Measurements from ENCODE around the gene CTH. TPM values are rescaled to one million over a fixed set of nuclear protein-coding genes. Genes with fewer than 3 reads are reported as not detected.
"Not testable (repeated sequence)": the region's sequence is repeated elsewhere in the genome, so short reads cannot be mapped to it uniquely, and the experiment has no call there.

CTH gene
- total RNA-seq, 4 donors from 2014 or later: 1.3 to 6.9 (median 2.5) TPM

DNA sequence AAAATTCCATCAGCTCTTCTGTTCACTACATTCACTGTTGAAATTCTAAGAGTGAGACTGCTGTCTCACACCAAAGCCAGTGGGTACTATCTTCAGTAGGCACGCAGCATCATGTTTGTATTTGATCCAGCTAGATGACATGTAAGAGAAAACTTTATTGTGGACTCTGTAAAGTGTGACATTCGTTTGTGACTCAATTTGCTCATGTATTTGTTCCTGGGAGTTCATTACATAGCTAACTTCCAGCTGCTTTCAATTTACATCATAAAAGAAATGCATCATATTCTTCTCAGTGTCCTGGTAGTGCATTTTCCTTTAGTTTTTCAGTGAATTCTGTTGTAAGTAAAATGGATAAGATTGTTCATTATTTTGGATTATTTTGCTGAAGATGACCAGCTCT lies 31.4 kb downstream of the CTH start:
- H3K36me3 ChIP-seq: peaks cover 0 to 16% of the 10 kb centered on the region in 2 donors

DNA sequence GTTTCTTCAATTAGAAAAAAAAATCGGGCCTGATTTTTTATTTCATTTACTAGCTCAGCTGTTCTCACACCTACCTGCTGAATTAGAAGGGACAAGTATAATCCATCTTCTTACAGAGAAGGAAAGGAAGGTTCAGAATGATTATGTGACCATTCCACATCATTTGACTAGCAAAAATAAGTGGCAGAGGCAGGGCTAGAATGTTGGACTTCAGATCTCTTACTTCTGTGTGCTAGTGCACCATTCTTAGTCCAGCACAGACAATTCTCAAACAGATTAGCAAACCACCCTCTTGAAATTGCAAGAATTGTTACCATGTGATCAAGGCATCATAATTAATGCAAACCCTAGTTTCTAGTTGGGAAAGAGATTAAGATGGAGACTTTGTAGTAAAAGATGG lies 32.7 kb downstream of the CTH start:
- DNase-seq (no peak), ATAC-seq (no peak)
- H3K27ac ChIP-seq: no peak overlapping the region
- H3K36me3 ChIP-seq: peaks cover 0 to 14% of the 10 kb centered on the region in 2 donors
- no peak overlapping the region for H3K4me3 ChIP-seq
- intact Hi-C loops (cut with DNase I; ENCODE audit: low total_unique reads) (no loop called here), in situ Hi-C loops (cut with MboI; ENCODE audit: low sequenced_read_pairs in 4 of 4) (no loop called here)
- TF ChIP-seq POLR2A (IDR thresholded peaks at IDR 0.05): no peak
- TF ChIP-seq CTCF (IDR thresholded peaks at IDR 0.05 in 4 of 5, conservative IDR thresholded peaks at IDR 0.05 in 1 of 5): no peak
- no peaks in the 10 kb centered on the region for H3K9me3 ChIP-seq
- H3K27me3 ChIP-seq: no peaks in the 10 kb centered on the region
- H3K4me1 ChIP-seq: peaks cover 0 to 4% of the 10 kb centered on the region in 2 donors

More for the DNA sequence above, 31.4 kb downstream of the CTH start:
- no peak for DNase-seq
- TF ChIP-seq POLR2A (IDR thresholded peaks at IDR 0.05) (no peak), CTCF (IDR thresholded peaks at IDR 0.05 in 4 of 5, conservative IDR thresholded peaks at IDR 0.05 in 1 of 5) (no peak)
- Histone ChIP-seq H3K9me3 (no peaks in the 10 kb centered on the region), H3K4me1 (peaks cover 0 to 4% of the 10 kb centered on the region in 2 donors), H3K27ac (no peak overlapping the region), H3K27me3 (no peaks in the 10 kb centered on the region), H3K4me3 (no peak overlapping the region)
- in situ Hi-C loops (cut with MboI; ENCODE audit: low sequenced_read_pairs in 4 of 4): no loop called here
- intact Hi-C loops (cut with DNase I; ENCODE audit: low total_unique reads): no loop called here
- ATAC-seq: no peak

- Histone ChIP-seq H3K27me3 (no peaks in the 10 kb centered on the region), H3K36me3 (no peaks in the 10 kb centered on the region), H3K9me3 (no peaks in the 10 kb centered on the region), H3K27ac (no peak overlapping the region), H3K4me3 (no peak overlapping the region), H3K4me1 (no peaks in the 10 kb centered on the region)
- DNase-seq (no peak), ATAC-seq (no peak)
- intact Hi-C loops (cut with DNase I; ENCODE audit: low total_unique reads) (no loop called here), in situ Hi-C loops (cut with MboI; ENCODE audit: low sequenced_read_pairs in 4 of 4) (no loop called here)
- TF ChIP-seq CTCF (IDR thresholded peaks at IDR 0.05 in 4 of 5, conservative IDR thresholded peaks at IDR 0.05 in 1 of 5): no peak
- TF ChIP-seq POLR2A (IDR thresholded peaks at IDR 0.05): no peak
Measured at GRCh38 chr1:70449049-70449448, 38.0 kb downstream of the CTH start.

DNA sequence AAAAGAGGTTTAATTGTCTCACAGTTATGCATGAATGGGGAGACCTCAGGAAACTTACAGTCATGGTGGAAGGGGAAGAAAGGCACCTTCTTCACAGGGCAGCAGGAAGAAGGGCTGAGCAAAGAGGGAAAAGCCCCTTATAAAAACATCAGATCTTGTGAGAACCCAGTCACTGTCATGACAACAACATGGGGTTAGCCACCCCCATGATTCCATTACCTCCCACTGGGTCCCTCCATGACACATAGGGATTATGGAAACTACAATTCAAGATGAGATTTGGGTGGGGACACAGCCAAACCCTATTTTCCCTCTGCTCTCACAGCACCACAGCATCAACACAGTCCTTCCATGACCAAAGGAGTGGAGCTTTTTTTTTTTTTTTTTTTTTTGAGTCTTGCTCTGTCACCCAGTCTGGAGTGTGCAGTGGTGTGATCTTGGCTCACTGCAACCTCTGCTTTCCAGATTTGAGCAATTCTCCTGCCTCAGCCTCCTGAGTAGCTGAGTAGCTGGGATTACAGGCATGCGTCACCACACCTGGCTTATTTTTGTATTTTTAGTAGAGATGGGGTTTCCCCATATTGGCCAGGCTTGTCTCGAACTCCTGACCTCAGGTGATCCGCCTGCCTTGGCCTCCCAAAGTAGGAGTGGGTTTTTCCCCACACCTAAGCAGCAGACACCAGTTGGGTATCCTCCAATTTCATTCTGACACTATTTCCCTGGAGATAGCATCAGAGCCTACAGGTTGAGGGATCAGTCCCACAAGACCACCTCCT lies 41.3 kb downstream of the CTH start:
- in situ Hi-C loops (cut with MboI; ENCODE audit: low sequenced_read_pairs in 4 of 4); H3K4me3 ChIP-seq; ATAC-seq; H3K27ac ChIP-seq; H3K36me3 ChIP-seq; H3K27me3 ChIP-seq; intact Hi-C loops (cut with DNase I; ENCODE audit: low total_unique reads); H3K9me3 ChIP-seq; H3K4me1 ChIP-seq; DNase-seq: not testable (repeated sequence)

- Histone ChIP-seq H3K9me3 (no peaks in the 10 kb centered on the region), H3K4me1 (no peaks in the 10 kb centered on the region), H3K36me3 (no peaks in the 10 kb centered on the region), H3K27me3 (no peaks in the 10 kb centered on the region), H3K27ac (no peak overlapping the region), H3K4me3 (no peak overlapping the region)
- DNase-seq: no peak
- in situ Hi-C loops (cut with MboI; ENCODE audit: low sequenced_read_pairs in 4 of 4) (no loop called here), intact Hi-C loops (cut with DNase I; ENCODE audit: low total_unique reads) (no loop called here)
- no peak for TF ChIP-seq CTCF (IDR thresholded peaks at IDR 0.05 in 4 of 5, conservative IDR thresholded peaks at IDR 0.05 in 1 of 5)
- TF ChIP-seq POLR2A (IDR thresholded peaks at IDR 0.05): no peak
- ATAC-seq: no peak
Measured at GRCh38 chr1:70455291-70455690, 44.2 kb downstream of the CTH start.

All from gastrocnemius medialis (tissue), 4 donors.